ENCODE data around the gene NFKBIE. TPM values are rescaled to one million over a fixed set of nuclear protein-coding genes. Genes with fewer than 3 reads are reported as not detected.
A peak's percentile ranks its signal among the peaks of the same experiment; 100 is the strongest.

The NFKBIE gene
- total and polyA plus RNA-seq, 9 of the 15 experiments (the other 6 are each of a cell fraction or from before 2014, with no cell fraction given): 2.1 to 16.4 (median 11.7) TPM

- TF ChIP-seq TRIM25 (IDR thresholded peaks at IDR 0.05; ENCODE audit: borderline replicate concordance): 0 out of 2 replicates have a peak, but pooled peaks have one; percentile 40
- peak; percentile 34 to 65; a peak in 2 of 4 replicates for TF ChIP-seq FOXA3 (CRISPR knock-in tag; conservative IDR thresholded peaks at IDR 0.05 in 1 of 2, IDR thresholded peaks at IDR 0.05 in 1 of 2)
- no peak for TF ChIP-seq RBM17 (IDR thresholded peaks at IDR 0.05; ENCODE audit: borderline replicate concordance, low read depth, low read length)
- no peak for TF ChIP-seq STAG1 (CRISPR knock-in tag; IDR thresholded peaks at IDR 0.05; ENCODE audit: borderline replicate concordance)
- peak; percentile 40 for TF ChIP-seq SMARCE1 (IDR thresholded peaks at IDR 0.05)
- TF ChIP-seq OTX1 (CRISPR knock-in tag; IDR thresholded peaks at IDR 0.05): 0 out of 2 replicates have a peak, but pooled peaks have one; percentile 48
- TF ChIP-seq ETS1 (conservative IDR thresholded peaks at IDR 0.05; ENCODE audit: control insufficient read depth, low read depth, low read length): no peak
- 0 out of 2 replicates have a peak, but pooled peaks have one; percentile 11 for TF ChIP-seq NR2C1 (IDR thresholded peaks at IDR 0.05)
- no peak for TF ChIP-seq NR2C1 (tag; IDR thresholded peaks at IDR 0.05)
- TF ChIP-seq CBFA2T3 (IDR thresholded peaks at IDR 0.05): peak; percentile 75
- TF ChIP-seq SMARCA4 (IDR thresholded peaks at IDR 0.05): peak; percentile 56
- 0 out of 4 replicates have a peak, but pooled peaks of 1 of the 2 experiments have one; percentile 8 for TF ChIP-seq ETV6 (IDR thresholded peaks at IDR 0.05; ENCODE audit: borderline replicate concordance in 1 of 2, low read depth in 2 of 2, low read length in 1 of 2)
- TF ChIP-seq ETV6 (CRISPR knock-in tag; IDR thresholded peaks at IDR 0.05; ENCODE audit: borderline replicate concordance): no peak
- 0 out of 2 replicates have a peak, but pooled peaks have one; percentile 14 for TF ChIP-seq NFIC (IDR thresholded peaks at IDR 0.05)
- peak; percentile 79; the same call in 1 of the 2 replicates for TF ChIP-seq THRB (CRISPR knock-in tag; conservative IDR thresholded peaks at IDR 0.05)
- TF ChIP-seq NRF1 (conservative IDR thresholded peaks at IDR 0.05 in 1 of 2, IDR thresholded peaks at IDR 0.05 in 1 of 2): 0 out of 4 replicates have a peak, but pooled peaks of 1 of the 2 experiments have one; percentile 2
- no peak for TF ChIP-seq YY1 (IDR thresholded peaks at IDR 0.05; ENCODE audit: borderline replicate concordance in 1 of 3, control insufficient read depth in 1 of 3, extremely low read depth in 1 of 3, insufficient read depth in 3 of 3, insufficient read length in 1 of 3, insufficient replicate concordance in 2 of 3, low read depth in 1 of 3, low read length in 2 of 3)
- peak; percentile 88 for TF ChIP-seq HDGF (IDR thresholded peaks at IDR 0.05)
- TF ChIP-seq HBP1 (CRISPR knock-in tag; IDR thresholded peaks at IDR 0.05): peak; percentile 80; the same call in 1 of the 2 replicates
- 0 out of 2 replicates have a peak, but pooled peaks have one; percentile 23 for TF ChIP-seq GABPA (tag; conservative IDR thresholded peaks at IDR 0.05; ENCODE audit: low read depth)
- TF ChIP-seq SPI1 (IDR thresholded peaks at IDR 0.05; ENCODE audit: borderline replicate concordance, low read depth, low read length): peak; percentile 97
- no peak for TF ChIP-seq PHF21A (IDR thresholded peaks at IDR 0.05; ENCODE audit: borderline replicate concordance, low read depth)
Observed at GRCh38 chr6:44226368-44227147, 38.8 kb downstream of the NFKBIE start (continued).
